Embryonic facial prominence (tissue), 1 donor: ENCODE measurements around the gene ODC1.
"Not testable (repeated sequence)": the region's sequence is repeated elsewhere in the genome, so short reads cannot be mapped to it uniquely, and the experiment has no call there.

Experiments used
- DNase-seq: peaks from one replicate; pipeline ENCODE4 v3.0.0-alpha.2; 2016; ENCODE audit errors: extremely low spot score

ODC1 gene

DNA sequence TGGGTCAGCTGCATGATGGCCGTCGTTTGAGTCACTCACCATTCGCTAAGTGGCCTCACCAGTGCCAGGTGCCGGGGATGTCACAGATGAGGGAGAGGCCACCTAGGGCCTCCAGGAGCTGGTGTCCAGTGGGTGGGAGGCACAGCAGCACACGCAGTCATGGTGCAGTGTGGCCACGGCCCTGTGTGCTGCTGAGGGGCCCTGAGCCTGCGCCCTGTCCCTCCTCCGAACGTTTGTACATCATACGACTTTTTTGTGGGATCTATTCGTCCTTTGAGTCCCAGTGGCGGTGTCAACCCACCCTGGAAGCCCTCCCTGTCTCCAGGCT is 30.1 kb upstream of the ODC1 start:
- DNase-seq: no peak

DNA sequence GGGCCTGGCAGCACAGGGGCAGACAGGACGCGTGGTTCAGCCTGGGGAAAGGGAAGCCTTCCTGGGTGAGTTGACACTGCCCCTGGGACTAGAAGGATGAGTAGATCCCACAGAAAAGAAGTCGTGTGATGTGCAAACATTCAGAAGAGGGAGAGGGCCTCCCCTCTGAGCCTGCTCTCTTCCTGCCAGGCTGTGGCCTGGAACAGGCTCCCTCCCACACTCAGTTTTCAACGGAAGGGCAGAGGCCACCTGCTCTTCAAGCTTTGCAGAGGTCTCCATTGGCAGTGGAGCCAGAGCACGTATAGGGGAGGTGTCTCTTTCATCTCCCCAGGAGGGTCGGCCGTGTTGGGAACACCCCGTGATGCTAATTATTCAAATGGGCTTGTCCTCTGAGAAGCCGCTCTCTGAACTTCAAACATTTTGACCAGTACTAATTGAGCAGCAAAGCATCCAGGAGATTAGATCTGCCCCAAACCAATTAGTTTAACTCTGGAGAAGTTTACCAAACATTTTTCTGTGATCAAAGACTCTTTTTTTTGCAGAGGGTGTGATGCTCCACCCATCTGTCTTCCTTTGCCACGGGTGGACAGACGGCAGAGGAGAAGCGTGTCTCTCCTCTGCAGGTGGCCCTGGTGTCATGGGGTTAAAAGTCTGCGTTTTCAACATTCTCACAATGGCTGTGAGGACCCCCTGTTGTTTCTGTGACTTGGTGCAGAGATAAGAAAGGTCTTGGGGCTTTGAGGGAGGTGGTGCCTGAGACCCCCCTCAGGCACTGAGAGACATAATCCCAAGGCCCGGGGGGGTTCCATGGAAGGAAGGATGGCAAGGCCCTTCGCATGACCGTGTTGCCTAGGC is 29.5 kb upstream of the ODC1 start:
- DNase-seq: no peak

DNA sequence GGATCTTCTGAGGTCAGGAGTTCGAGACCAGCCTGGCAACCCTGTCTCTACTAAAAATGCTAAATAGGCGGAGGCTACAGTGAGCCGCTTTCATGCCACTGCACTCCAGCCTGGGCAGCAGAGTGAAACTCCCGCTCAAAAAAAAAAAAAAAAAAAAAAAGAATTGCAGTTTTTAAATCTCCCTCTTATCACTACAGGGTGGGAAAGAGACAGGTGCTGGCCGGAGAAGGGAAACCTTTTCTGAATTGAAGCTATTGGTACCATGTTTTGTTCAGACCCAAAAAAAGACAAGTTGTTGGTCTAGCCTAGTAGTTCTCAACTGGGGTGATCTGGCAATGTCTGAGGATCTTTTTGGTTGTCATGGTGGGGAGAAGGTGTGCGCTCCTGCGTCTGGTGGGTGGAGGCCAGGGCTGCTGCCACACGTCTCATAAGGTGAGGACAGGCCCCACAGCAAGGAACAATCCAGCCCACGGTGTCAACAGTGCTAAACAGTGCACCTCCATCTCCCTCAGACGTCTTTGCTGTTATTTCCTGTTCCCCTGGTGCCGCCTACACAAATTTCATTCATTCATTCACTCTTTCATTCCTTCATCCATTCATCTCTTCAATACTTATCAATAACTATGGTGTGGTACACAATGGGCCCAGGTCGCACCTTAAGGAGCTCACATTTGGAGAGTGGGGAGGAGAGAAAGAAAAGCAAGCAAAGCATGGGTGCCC is 28.8 kb upstream of the ODC1 start:
- DNase-seq: no peak

DNA sequence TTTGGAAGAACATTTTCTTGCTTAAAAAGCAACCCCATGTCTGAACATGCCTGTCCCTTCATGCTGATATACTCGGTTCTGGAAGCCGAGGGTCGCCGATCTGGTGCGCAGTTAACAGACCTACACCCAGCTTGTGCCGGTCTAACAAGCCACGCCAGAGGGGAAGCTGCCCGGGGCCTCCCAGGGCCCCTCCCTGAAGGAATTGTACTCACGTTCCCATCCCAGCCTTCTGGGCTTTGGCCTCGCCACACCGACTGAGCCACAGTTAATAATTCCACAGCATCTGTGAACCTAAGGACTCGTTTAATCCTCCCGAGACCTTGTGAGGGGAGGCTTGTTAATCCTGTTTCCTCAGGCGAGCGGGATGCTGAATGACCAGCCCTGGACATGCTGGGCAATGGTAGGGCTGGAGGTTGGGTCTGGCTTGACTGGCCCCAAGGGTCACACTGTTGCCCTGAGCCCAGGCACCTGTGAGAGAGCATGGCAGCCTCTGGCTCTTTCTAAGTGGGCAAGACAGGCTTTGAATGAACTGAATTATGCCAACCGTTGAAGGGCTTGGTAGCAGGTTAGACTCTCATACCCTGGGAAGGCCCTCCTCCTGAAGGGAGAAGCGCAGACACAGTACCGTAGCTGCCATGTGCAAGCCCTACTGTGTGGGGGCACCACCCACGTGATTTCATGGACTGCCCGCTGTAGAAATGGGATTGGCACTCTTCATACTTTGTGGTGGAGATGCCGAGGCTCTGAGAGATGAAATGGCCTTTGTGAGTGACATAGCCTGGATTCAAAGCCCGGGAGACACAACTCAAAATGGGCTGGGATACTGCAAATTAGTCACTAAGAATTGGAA is 27.9 kb upstream of the ODC1 start:
- DNase-seq: no peak

DNA sequence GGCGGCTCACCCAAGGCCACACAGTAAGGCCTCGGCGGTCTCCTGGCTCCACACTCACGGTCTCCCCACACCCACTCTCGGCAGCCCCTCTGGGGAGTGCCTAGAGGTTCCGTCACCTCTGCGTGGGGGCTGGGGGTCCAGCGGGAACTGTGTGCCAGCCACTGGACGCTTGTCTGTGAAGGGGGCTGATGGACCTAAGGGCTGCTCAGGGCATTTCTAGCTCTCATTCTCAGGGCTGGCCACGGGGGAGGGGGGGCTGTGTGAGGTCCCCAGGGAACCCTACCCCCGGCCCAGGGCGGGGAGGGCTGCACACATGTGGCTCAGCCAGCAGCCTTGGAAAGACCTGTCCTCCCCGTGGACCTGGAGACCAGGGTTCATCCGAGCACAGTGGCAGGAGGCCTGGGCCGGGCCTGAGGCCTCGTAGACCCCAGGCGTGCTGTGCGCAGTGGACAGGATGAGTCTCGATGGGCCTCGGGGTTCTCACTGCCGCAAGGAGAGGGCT is 27.1 kb upstream of the ODC1 start:
- DNase-seq: no peak

DNA sequence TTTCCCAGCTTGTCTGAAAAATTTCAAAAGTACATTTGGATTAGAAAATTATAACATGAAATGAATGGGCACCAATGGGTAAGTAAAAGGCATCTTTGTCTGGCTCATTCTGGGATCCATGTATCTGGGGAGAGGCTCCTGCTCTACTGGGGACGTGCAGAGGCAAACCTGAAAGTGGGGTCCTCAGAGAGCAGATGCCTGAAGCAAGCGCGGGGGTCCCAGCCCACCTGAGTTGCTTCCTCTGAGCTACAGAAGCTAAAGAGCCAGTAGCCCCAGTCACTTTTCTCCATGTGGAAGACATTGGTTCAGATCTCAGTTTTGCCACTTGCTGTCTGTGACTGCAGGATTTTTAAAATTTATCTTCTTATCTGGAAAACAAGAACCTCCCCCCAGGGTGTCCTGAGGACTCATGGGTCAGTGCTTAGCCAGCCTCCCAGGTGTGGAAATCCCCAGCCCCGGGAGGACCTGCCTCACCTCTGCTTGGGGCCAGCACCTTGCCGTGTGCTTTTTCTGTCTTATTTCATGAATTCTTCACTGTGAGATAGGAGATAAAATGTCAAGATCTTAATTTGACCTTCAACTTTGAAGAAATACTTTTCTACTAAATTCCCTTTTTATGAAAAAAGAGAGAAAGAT is 25.1 kb upstream of the ODC1 start:
- DNase-seq: no peak

DNA sequence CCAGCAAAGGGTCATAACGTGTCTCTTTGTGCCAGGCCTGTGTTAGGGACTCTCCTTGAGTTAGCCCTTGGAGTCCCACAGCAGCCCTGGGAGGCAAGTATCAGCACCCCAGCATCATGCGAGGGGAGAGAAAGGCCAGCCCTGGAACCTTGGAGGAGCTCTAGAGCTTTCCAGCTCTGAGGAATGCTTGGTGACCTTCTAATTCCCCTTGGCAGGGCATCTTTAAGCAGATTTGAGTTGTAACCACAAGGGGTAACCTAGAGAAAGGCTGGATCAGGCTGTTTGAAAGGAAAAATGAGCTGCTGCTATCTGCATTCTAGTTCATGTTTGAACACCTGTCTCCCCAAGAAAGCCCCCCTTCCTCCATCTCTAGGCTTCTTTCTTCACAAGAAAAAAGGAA is 23.8 kb upstream of the ODC1 start:
- no peak for DNase-seq

DNA sequence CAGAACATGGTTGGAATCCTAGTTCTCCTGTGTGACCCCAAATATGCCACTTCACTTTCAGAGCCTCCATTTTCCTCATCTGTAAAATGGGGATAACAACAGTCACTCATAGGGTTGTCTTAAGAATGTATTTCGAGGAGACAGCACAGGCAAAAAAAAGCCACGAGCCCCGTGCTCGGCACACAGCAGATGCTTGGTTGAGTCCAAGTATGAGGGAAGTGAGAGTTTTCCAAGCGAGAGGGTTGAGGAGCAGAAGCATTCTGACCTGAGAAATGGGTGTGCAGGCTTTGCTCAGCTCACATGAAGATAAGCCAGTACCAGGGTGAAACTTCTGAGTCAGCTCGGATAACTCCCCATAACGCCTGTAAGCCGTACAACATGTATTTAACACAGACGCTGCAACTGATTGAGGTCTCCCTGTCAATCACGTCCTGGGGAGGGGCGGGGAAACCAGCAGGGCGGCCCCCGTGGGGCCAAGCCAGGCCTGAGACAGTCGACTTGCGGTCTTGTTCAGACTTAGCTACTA is 23.0 kb upstream of the ODC1 start:
- no peak for DNase-seq

DNA sequence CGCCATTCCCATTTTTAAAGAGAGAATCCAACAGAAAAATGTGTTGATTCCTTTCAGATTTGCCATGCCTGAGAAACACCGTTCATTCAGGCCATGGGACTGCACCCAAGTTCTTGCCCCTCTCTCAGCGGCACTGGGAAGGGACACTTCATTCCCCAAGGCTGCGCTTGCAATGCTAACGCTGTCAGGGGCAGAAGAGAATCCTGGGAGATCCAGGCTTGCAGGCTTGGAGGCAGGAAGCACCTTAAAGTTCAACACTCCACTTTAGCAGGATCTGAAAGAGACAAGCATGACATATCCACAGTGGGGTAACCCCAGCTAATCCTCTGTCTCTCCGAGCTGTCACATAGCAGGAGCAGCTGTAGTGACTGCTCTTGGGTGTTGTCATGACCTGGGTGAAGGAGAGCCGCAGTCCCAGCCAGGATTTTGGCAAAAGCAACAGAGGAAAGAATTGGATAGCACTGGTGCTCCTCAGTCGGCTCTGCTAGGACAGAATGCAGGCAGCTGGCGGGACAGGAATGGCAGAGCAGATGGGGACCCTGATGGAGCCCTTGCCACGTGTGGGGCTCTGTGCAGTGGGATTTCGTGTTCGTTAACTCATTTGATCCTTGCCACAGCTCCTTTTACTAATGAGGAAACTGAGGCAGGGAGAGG is 22.0 kb upstream of the ODC1 start:
- DNase-seq: no peak

DNA sequence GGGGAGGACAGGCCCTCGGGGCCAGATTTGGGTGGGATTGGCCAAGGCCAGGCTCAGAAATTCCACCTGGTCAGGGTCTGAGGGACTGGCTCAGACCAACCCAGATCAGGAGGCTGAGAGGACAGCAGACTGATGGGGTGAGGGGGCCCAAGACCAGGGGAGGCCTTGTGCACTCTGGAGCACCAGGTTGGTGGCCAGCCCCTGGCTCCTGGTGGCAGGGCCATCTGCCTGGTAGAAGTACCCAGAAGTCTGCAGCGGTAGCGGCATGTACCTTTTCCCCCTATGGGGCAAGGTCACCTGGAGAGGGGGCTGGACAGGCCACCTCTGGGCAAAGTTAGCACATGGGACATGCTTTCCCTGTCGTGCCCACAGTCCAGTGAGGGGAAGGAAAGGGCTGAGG is 21.2 kb upstream of the ODC1 start:
- DNase-seq: no peak

DNA sequence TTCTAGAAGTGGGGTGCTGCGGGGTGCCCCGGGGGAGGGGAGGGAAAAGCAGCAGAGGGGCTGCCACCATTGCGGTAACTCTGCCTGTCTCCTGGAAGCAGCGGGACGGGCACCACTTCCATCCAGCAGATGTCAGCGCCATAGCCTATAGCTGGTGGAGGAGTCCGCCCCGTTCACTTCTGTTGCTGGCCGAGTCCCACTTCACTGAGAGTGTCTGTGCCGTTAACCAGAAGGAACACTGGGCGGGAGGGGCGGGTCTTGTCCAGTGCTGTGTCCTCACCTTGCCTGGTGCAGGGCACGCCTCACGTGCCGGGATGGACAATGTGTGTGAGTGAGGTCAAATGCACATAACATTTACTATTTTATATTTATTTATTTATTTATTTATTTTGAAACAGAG is 19.3 kb upstream of the ODC1 start:
- no peak for DNase-seq

DNA sequence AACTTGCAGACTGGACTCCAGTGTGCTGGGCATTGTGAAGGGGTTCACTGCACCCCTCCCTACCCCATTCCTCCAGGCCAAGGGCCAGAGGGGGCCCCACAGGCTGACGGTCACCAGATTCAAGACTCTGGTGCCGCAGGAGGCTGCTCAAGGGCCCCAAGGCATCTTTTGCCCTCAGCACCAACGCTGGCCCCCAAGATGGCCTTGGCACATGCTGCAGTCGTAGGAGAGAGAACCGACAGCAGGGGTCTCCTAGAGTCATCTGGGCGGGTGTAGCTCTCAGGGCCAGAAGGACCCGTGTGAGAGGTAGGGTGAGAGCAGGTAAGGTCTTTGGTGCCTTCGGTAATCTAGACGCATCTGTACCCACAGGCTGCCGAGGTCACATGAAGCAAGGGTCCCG is 18.7 kb upstream of the ODC1 start:
- DNase-seq: no peak

DNA sequence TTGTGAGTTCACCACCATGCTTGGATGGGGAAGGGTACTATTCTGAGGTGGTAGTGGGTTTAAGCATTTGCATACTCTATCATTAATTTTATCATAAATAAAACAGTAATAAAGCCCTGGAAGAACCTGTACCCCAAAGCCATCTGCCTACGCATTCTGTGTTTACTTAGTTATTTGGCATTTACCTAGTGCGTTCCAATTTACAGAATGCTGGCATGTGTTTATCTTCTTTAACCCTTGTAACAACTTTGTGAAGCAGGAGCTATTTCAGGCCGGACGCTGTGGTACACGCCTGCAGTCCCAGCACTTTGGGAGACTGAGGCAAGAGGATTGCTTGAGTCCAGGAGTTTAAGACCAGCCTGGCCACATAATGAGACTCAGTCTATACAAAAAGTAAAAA is 17.8 kb upstream of the ODC1 start:
- no peak for DNase-seq

DNA sequence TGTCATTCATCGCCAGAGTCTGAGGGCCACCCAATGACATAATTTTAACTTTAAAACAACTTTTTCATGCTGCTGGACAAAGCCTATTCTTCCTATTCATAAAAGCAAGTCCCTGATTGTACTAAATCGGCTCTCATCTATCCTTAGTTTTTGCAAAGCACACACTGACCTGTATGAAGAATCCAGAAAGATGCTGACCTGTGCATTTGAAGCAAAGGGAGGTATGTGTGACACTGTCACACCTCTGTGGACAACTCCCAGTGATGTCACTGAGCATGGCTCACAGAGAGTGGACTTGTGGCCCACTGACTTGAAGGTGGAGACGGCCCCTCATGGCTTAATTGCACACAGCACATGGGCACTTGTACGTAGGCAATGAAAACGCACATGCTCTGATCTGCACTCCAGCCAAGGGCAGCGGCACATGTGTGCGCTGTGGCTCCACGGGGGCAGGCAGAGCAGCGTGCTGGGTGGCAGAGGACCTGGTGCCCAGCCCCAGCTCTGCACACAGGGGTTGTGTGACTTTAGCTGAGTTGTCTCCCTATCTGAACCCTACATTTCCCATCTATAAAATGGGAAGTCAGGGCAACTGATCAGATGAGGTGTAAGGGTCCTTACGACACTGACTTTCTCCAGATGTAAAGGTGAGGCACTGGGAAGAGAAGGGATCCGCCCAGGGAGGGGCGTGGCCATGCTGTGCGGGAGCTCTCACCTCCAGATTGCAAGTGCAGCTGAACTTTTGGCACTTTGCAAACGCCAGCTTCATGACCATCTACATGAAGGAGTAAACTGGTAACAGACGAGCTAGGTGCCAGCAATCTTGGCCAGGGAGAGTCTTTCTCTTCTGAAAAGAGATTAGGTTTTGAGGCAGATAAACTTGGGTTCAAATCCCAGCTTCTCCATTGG is 14.3 kb upstream of the ODC1 start:
- no peak for DNase-seq

DNA sequence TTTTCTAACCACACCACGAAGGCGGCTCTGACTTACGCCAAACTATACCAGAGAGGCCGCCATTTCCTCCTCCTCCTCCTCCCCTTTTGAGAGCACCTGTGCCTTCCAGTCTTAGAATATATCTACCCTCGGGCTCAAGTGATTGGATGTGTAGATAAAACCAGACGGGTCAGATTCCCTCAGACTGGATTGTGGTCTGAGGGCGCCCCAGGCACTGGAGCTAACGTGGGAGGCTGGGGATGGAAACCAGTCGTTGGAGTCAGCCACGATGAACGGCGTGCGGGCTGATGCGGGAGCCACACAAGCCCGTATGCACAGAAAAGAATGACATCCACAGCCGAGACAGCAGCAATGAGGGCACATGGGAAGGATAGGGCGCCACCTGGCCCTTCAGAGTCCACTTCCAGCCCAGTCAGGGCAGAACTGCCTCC is 12.3 kb upstream of the ODC1 start:
- no peak for DNase-seq

DNA sequence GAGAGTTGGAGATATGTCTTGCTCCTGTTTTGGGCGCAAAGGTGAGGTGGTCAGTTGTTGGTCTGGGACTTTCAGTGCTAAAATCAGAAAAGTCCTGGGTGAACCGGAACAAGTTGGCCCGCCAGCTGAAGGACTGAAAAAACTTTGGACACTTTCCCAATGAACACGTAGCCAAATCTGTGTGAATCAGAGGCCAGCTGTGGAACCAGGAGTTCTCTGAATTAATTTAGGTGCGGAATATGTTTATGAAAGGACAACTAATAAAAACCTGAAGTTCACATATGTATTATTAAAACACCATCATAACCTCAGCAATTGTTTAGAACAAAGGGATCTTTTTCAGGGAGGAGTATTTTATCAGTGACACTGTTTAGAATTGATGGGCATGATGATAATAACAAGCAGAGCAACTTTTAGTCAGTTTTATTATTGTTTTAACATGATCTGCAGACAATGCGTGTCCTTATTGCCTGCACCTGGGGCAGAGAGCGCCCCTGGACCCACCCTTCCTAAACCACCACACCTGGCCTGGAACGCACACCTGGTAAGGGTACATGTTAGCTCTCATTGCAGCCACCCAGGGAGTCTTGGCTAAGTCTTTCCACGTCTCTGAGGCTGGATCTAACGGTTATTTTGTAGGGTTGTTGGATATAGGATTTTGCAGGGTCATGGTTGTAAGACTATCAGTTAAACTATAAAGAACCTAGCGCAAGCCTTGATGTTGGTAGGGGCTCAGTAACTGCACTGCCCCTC is 9.9 kb upstream of the ODC1 start:
- DNase-seq: no peak

DNA sequence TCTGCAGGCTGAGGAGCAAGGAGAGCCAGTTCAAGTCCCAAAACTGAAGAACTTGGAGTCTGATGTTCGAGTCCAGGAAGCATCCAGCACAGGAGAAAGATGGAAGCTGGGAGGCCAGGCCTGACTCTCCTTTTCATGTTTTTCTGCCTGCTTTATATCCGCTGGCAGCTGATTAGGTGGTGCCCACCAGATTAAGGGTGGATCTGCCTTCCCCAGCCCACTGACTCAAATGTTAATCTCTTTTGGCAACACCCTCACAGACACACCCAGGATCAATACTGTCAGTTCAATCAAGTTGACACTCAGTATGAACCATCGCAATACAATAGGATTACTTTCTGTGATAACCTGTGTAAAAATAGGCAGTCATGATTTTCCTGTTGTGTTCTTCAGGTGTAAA is 9.1 kb upstream of the ODC1 start:
- not testable (repeated sequence) for DNase-seq

DNA sequence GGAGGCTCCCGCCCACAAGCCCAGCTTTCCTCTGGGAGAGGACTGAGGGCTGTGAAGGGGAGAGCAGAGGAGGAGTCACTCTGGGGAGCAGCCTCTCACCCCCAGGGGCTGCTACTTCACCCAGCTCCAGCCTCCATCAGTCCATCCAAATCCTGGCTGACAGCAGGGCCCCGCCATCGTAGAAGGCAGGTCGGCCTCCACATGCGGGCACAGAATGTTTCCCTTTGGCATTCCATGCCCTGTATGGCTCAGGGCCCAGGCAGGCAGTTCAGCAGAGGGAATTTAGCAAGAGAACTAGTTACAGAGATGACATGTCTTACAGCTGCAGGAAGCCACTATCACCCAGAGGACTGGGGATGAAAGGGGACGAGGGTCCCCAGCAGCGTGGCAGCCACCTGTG is 6.4 kb upstream of the ODC1 start:
- no peak for DNase-seq

DNA sequence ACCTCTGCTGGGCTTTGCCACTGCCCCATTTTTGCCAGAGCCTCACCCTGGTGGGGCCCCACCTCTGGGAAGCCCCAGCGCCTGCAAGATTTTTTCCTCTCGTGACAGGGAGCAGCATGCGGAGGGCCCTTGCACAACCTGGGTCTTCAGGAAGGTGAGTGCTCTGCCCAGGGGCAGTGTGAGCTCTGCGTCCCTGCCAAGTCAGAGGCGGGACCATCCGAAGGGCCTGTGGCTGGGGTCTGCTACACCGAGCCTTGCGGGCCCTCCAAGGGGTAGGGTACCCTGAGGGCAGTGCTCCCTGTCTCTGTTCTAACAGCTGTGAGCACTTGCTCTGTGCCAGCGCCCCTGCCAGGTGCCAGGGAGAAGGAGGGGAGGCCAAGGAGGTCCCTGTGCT is 5.8 kb upstream of the ODC1 start:
- DNase-seq: no peak
